ENCODE results near the gene TXN. TPM values are rescaled to one million over a fixed set of nuclear protein-coding genes. Genes with fewer than 3 reads are reported as not detected.
"Not testable (repeated sequence)": the region's sequence is repeated elsewhere in the genome, so short reads cannot be mapped to it uniquely, and the experiment has no call there.

TXN gene
- total and polyA plus RNA-seq, 9 donors = 84.4 to 176 (median 117) TPM

- no peak overlapping the region for H3K27ac ChIP-seq
- no peak for DNase-seq
- TF ChIP-seq EP300 (IDR thresholded peaks at IDR 0.05) (no peak), POLR2A (IDR thresholded peaks at IDR 0.05) (no peak)
- TF ChIP-seq, protein P1, sequence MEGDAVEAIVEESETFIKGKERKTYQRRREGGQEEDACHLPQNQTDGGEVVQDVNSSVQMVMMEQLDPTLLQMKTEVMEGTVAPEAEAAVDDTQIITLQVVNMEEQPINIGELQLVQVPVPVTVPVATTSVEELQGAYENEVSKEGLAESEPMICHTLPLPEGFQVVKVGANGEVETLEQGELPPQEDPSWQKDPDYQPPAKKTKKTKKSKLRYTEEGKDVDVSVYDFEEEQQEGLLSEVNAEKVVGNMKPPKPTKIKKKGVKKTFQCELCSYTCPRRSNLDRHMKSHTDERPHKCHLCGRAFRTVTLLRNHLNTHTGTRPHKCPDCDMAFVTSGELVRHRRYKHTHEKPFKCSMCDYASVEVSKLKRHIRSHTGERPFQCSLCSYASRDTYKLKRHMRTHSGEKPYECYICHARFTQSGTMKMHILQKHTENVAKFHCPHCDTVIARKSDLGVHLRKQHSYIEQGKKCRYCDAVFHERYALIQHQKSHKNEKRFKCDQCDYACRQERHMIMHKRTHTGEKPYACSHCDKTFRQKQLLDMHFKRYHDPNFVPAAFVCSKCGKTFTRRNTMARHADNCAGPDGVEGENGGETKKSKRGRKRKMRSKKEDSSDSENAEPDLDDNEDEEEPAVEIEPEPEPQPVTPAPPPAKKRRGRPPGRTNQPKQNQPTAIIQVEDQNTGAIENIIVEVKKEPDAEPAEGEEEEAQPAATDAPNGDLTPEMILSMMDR (IDR thresholded peaks at IDR 0.05) = no peak
- WGBS, 3 donors = 65 to 76% (median 76%) methylated on average over 6 of the region's 6 CpGs
- H3K4me1 ChIP-seq (ENCODE audit: insufficient read depth) = no peaks in the 10 kb centered on the region
- H3K36me3 ChIP-seq = no peaks in the 10 kb centered on the region
- no peak overlapping the region for H3K4me3 ChIP-seq
- intact Hi-C loops (cut with DNase I) = no loop called here
- H3K9me3 ChIP-seq = no peaks in the 10 kb centered on the region
- H3K27me3 ChIP-seq = no peaks in the 10 kb centered on the region
Observed at GRCh38 chr9:110207071-110207641, 49.2 kb downstream of the TXN start.

DNA sequence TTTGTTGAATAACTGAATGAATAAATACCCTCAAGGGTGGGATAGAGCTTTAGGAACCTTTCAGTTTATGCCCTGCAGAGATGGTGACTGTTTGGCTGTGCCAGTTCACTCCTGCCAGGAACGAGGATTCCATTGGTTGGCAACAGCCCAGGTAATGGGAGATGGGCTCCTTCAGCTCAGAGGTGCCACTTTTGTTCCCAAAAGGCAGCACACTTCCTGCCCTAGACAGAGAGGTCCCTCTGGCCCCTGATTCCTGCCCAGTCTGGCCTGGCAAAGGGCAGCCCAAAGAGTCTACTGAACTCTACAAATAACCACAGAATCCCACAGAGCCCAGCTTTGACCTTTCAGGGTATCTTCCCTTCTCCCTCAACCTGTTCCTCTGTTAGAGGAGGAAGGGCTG is 49.9 kb downstream of the TXN start:
- DNase-seq = no peak
- intact Hi-C loops (cut with DNase I) = no loop called here
- Histone ChIP-seq H3K9me3 (no peaks in the 10 kb centered on the region), H3K4me3 (no peak overlapping the region), H3K36me3 (no peaks in the 10 kb centered on the region), H3K27me3 (no peaks in the 10 kb centered on the region), H3K27ac (no peak overlapping the region), H3K4me1 (ENCODE audit: insufficient read depth) (no peaks in the 10 kb centered on the region)
- TF ChIP-seq EP300 (IDR thresholded peaks at IDR 0.05) (no peak), POLR2A (IDR thresholded peaks at IDR 0.05) (no peak)
- TF ChIP-seq, protein P1 (IDR thresholded peaks at IDR 0.05) = no peak
- WGBS, 3 donors = 55 to 73% (median 71%) methylated on average over 1 of the region's 1 CpG

DNA sequence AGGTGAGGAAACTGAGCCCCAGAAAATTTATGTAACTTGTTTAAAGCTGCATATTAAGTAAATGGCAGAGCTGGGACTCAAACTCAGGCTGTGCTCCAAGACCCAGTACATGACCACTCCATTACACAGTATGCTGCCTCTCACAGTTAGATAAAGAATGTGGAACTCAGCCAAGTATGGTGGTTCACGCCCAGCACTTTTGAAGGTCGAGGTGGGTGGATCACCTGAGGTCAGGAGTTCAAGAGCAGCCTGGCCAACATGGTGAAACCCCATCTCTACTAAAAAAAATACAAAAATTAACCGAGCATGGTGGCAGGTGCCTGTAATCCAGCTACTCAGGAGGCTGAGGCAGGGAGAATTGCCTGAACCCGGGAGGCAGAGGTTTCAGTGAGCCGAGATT is 50.7 kb downstream of the TXN start:
- intact Hi-C loops (cut with DNase I); H3K27me3 ChIP-seq; H3K36me3 ChIP-seq; H3K4me1 ChIP-seq (ENCODE audit: insufficient read depth); H3K4me3 ChIP-seq; H3K9me3 ChIP-seq; H3K27ac ChIP-seq; DNase-seq: not testable (repeated sequence)
- WGBS, 3 donors = 68 to 78% (median 72%) methylated on average over 5 of the region's 5 CpGs

GRCh38 chr9:110202232-110202631 is 54.1 kb downstream of the TXN start:
- TF ChIP-seq POLR2A (IDR thresholded peaks at IDR 0.05) (no peak), EP300 (IDR thresholded peaks at IDR 0.05) (no peak)
- TF ChIP-seq, protein P1 (IDR thresholded peaks at IDR 0.05) = no peak
- Histone ChIP-seq H3K36me3 (no peaks in the 10 kb centered on the region), H3K27me3 (no peaks in the 10 kb centered on the region), H3K4me1 (ENCODE audit: insufficient read depth) (no peaks in the 10 kb centered on the region), H3K4me3 (no peak overlapping the region), H3K27ac (no peak overlapping the region), H3K9me3 (no peaks in the 10 kb centered on the region)
- 68 to 88% (median 76%) methylated on average over 6 of the region's 6 CpGs for WGBS, 3 donors
- intact Hi-C loops (cut with DNase I) = no loop called here
- DNase-seq = no peak

GRCh38 chr9:110199643-110200042 is 56.7 kb downstream of the TXN start:
- 93 to 94% (median 93%) methylated on average over 2 of the region's 2 CpGs for WGBS, 3 donors

More at GRCh38 chr9:110199643-110200042, 56.7 kb downstream of the TXN start:
- Histone ChIP-seq H3K27ac (no peak overlapping the region), H3K4me1 (ENCODE audit: insufficient read depth) (no peaks in the 10 kb centered on the region), H3K9me3 (no peaks in the 10 kb centered on the region), H3K4me3 (no peak overlapping the region), H3K27me3 (no peaks in the 10 kb centered on the region), H3K36me3 (no peaks in the 10 kb centered on the region)
- intact Hi-C loops (cut with DNase I) = no loop called here
- DNase-seq = no peak
- TF ChIP-seq, protein P1 (IDR thresholded peaks at IDR 0.05) = no peak
- no peak for TF ChIP-seq EP300 (IDR thresholded peaks at IDR 0.05)
- TF ChIP-seq POLR2A (IDR thresholded peaks at IDR 0.05) = no peak
